BE2C (cell line): Measurements from ENCODE around the gene IL2RA.
A peak's percentile ranks its signal among the peaks of the same experiment; 100 is the strongest.

Experiments
- DNase-seq: peaks from one replicate; pipeline ENCODE4 v3.0.0-alpha.2; 2020
- H3K27me3 ChIP-seq: fragments of 250-450 bp; sonication (Bioruptor Pico); 2 replicates; pipeline ENCODE4 v1.5.1; 2020; ENCODE audit warnings: mild to moderate bottlenecking
- H3K36me3 ChIP-seq: fragments of 250-450 bp; sonication (Bioruptor Pico); 2 replicates; pipeline ENCODE4 v1.5.1; 2020; ENCODE audit warnings: mild to moderate bottlenecking
- H3K4me1 ChIP-seq: fragments of 250-450 bp; sonication (Bioruptor Pico); 2 replicates; pipeline ENCODE4 v1.5.1; 2020
- H3K4me3 ChIP-seq: 2 replicates; pipeline ENCODE4 v1.5.1; 2011; ENCODE audit warnings: low read depth, low read length
- H3K9me3 ChIP-seq: fragments of 250-450 bp; sonication (Bioruptor Pico); 2 replicates; pipeline ENCODE4 v1.5.1; 2020
- CTCF ChIP-seq: IDR thresholded peaks from 2 replicates; pipeline ENCODE4 v1.5.1; 2012; ENCODE audit warnings: mild to moderate bottlenecking, low read depth, low read length

IL2RA gene

DNA sequence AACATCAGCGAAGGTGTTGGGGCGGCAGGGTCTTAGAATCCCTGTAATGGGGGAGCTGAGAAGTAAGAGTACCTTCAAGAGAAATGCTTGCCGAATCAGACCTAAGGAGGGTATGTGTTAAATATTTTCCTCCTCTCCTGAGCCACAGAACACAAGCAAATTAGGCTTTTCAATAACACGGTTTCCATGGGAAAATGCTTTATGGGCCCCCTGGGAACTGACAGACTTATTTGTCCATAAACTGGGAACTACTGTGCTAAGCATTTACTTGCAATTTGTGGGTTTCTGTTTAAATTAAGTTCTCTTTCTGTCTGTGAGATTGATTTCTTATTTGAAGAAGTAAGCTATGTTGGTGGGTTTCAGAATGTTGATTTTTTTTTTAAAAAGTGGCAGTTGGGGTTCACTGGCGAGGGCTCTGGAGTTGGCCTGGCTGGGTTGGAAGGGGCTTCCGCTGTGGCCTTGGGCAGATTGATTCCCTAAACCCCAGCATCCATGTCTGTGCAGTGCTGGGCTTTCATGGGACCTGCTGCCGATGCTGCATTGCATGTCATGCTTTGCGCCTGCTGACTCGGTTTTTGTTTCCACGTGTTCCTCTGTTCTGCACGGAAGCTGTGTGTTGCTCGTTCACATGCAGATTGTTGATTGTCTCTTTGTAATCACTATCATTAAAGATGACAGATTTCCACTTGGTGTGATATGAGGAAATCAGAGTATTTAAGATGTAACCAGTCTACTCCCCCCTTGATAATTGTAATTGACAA lies 33.8 kb upstream of the IL2RA start:
- Histone ChIP-seq H3K36me3 (peaks cover 27% of the 10 kb centered on the region), H3K27me3 (no peaks in the 10 kb centered on the region), H3K9me3 (no peaks in the 10 kb centered on the region), H3K4me1 (no peaks in the 10 kb centered on the region), H3K4me3 (no peak overlapping the region)
- no peak for TF ChIP-seq CTCF
- no peak for DNase-seq

DNA sequence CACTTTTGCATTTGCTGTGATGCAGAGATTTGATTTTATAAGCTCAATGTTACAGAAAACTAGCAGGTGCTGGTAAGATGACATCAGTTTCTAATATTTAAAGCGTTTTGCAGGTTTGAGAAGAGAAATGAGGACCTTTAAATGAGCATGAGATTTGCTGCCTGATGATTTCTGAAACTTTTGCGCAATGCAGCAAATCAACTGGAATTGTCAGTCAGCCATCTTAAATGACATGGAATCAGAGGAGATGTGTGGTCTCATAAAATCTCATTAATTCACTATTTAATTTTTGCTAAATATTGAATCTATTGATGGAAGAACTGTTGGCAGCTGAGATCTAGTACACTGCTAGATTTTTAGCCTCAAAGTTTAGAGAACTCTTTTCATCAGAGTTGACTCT lies 30.6 kb upstream of the IL2RA start:
- H3K4me1 ChIP-seq = no peaks in the 10 kb centered on the region
- H3K9me3 ChIP-seq = no peaks in the 10 kb centered on the region
- no peak for DNase-seq
- peaks cover 15% of the 10 kb centered on the region for H3K36me3 ChIP-seq
- no peak overlapping the region for H3K4me3 ChIP-seq
- H3K27me3 ChIP-seq = no peaks in the 10 kb centered on the region
- no peak for TF ChIP-seq CTCF

GRCh38 chr10:6091630-6092029 lies 29.5 kb upstream of the IL2RA start:
- no peak for DNase-seq
- TF ChIP-seq CTCF = no peak
- Histone ChIP-seq H3K27me3 (no peaks in the 10 kb centered on the region), H3K9me3 (no peaks in the 10 kb centered on the region), H3K4me3 (no peak overlapping the region), H3K36me3 (peaks cover 5% of the 10 kb centered on the region), H3K4me1 (no peaks in the 10 kb centered on the region)

DNA sequence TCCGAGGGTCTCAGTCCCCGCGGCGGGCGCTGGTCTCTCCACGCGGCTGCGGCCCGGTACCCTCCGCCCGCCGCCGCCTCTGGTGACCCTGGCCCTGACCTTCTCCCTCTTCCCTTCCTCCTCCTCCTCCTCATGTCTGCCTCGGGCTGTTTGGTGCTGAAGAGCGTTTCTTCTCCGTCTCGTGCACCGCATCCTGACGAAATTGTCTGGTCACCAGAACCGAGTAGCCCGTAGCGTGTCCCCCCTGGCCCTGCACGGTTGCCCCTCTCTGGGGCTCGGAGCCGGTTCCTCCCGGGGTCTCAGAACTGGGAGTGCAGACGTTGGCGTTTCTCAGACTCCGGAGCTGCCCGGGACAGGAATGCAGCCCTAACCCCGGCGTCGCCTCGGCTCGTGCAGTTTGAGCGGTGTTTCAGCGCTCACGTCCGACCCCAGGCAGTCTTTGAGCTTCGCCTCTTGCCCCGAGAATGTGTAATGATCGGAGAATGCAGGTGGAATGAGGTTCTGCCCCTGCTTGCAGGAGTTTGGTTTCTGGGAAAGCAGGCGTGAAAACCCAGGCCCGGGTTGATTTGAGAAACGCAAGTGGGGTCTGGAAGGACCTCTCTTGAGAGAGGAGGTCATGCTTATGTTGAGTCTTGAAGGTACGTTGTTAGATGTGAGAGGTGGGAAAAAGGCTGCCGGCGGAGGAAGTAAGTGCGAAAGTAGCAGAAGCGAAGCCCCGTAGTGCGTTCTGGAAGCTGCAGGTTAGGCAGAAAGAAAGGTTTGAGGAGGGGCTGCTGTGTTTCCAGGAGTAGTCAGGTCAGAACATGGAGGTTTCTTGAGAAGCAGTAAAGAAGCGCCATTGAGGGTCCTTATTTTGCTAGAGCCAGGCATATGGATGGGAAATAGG lies 27.4 kb upstream of the IL2RA start:
- DNase-seq = peak; percentile 18
- Histone ChIP-seq H3K4me1 (no peaks in the 10 kb centered on the region), H3K4me3 (peak overlapping the region; percentile 90), H3K27me3 (no peaks in the 10 kb centered on the region), H3K9me3 (no peaks in the 10 kb centered on the region), H3K36me3 (peaks cover 5% of the 10 kb centered on the region)
- TF ChIP-seq CTCF = no peak

- no peaks in the 10 kb centered on the region for H3K9me3 ChIP-seq
- peak; percentile 87 for DNase-seq
- peak within 1 kb of the TSS; percentile 90 for H3K4me3 ChIP-seq
- H3K4me1 ChIP-seq = no peaks in the 10 kb centered on the region
- peaks cover 5% of the 10 kb centered on the region for H3K27me3 ChIP-seq
- H3K36me3 ChIP-seq = peaks cover 5% of the 10 kb centered on the region
- peak; percentile 99 for TF ChIP-seq CTCF
These were observed 26.7 kb upstream of the IL2RA start, which contains the start of gene RBM17 for GRCh38 chr10:6088721-6089333. Gene RBM17, plus strand, starts transcription at chr10:6089034. Its CDS starts 8,032 bp downstream, at chr10:6097066.
